Activated CD4-positive, alpha-beta memory T cell treated with anti-CD3 and anti-CD28 coated beads for 36 hours (primary cell): ENCODE data around the gene UMODL1. TPM values are rescaled to one million over a fixed set of nuclear protein-coding genes. Genes with fewer than 3 reads are reported as not detected.
"Not testable (repeated sequence)": the region's sequence is repeated elsewhere in the genome, so short reads cannot be mapped to it uniquely, and the experiment has no call there.

ENCODE experiments used
- CTCF ChIA-PET: fragments of 350-600 bp; sonication (Branson Sonifier 250); formaldehyde crosslinking; loops from one replicate; lab custom pipeline; 2021; ENCODE audit warnings: antibody characterized with exemption, inconsistent platforms; lab: Charles Lee
- POLR2A ChIA-PET: fragments of 350-600 bp; sonication (Branson Sonifier 250); formaldehyde crosslinking; loops from one replicate; lab custom pipeline; 2021; ENCODE audit warnings: antibody characterized with exemption; lab: Charles Lee
- DNase-seq: peaks from one replicate; pipeline ENCODE4 v3.0.0-alpha.2; 2020
- H3K27ac Mint-ChIP-seq: one replicate; pipeline ENCODE4 v1.8.0; 2021; ENCODE audit warnings: mixed read lengths
- H3K27me3 Mint-ChIP-seq: one replicate; pipeline ENCODE4 v1.8.0; 2021; ENCODE audit warnings: mixed read lengths
- H3K36me3 Mint-ChIP-seq: one replicate; pipeline ENCODE4 v1.8.0; 2021; ENCODE audit warnings: mixed read lengths
- H3K4me1 Mint-ChIP-seq: one replicate; pipeline ENCODE4 v1.8.0; 2021; ENCODE audit warnings: low read depth, mixed read lengths
- H3K4me3 Mint-ChIP-seq: one replicate; pipeline ENCODE4 v1.8.0; 2021; ENCODE audit warnings: mild to moderate bottlenecking, mixed read lengths
- H3K9me3 Mint-ChIP-seq: one replicate; pipeline ENCODE4 v1.8.0; 2021; ENCODE audit warnings: mixed read lengths
- intact Hi-C: fragments of 100-400 bp; cut with micrococcal nuclease; formaldehyde crosslinking; loops from one replicate; pipeline ENCODE4 v1.15.1; 2023
- total RNA-seq, 2 experiments: library from RNA; stranded (reverse); gene quantifications; one replicate each; pipeline ENCODE4 v1.2.3, GENCODE V29; 2021

UMODL1 gene
- total RNA-seq, 2 experiments from 2014 or later, result not detected

DNA sequence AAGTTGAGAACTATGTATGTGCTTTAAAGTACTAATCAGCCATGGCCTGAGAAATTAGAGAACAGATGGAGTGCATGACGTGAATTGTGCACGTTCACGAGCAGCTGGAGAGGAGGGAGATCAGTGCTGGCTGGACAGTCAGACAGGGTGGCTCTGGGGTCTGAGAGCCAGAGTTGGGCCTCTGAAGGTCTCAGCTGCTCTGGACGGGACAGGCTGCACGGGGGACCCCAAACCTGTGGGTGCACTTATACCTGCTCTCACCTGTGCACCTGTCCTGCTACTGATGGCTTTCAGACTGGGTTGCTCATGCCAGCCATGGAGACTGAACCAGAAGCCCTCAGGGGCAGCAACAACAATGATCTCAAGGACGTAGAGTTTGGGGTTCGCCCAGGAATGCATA lies 43.5 kb downstream of the UMODL1 start:
- no peak overlapping the region for H3K27ac Mint-ChIP-seq
- intact Hi-C loops, result loop anchor here (10.0 kb wide), 1 partner anchor 140 kb away; no protein-coding TSS in a partner anchor
- H3K36me3 Mint-ChIP-seq, result no peaks in the 10 kb centered on the region
- peaks cover 11% of the 10 kb centered on the region for H3K4me1 Mint-ChIP-seq
- ChIA-PET POLR2A (no interaction called here), CTCF (interaction anchor here (1.1 kb wide), 1 partner anchor 298 kb away, joined by 3 read pairs; no protein-coding TSS in a partner anchor)
- no peaks in the 10 kb centered on the region for H3K9me3 Mint-ChIP-seq
- DNase-seq, result no peak
- H3K27me3 Mint-ChIP-seq, result peaks cover 26% of the 10 kb centered on the region
- H3K4me3 Mint-ChIP-seq, result no peak overlapping the region

DNA sequence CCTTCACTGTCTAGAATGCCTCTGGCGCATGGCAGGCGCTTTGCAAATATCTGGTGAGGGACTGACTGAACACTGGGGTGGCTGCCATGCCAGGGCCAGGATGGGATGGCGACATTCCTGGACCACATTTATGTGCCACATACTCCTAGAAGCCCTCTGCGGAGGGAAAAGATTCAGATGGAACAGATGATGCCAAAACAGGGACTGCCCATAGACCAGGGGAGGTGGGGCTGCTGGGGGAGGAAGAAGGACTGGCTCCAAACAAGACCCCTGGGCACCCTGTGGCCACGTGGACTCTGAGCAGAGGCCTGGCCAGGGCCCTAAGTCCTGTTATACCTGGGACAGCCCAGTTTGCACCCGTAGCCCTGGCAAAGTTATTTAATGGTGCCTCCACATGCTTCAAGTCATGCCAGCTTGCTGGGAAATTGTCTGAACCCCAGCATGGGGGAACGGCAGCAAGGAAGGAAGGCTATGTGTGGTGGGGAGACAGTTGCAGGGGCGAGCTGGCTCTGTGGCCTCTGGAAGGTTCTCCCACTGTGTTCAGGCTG lies 44.1 kb downstream of the UMODL1 start:
- H3K9me3 Mint-ChIP-seq, result no peaks in the 10 kb centered on the region
- ChIA-PET POLR2A (interaction anchor here (1.1 kb wide), 1 partner anchor 235 kb away, joined by 3 read pairs; no protein-coding TSS in a partner anchor), CTCF (interaction anchor here (3.8 to 4.2 kb wide), 2 partner anchors 8 to 12 kb away, joined by 29 to 44 read pairs; no protein-coding TSS in a partner anchor)
- intact Hi-C loops, result loop anchor here (10.0 kb wide), 1 partner anchor 140 kb away; no protein-coding TSS in a partner anchor
- H3K36me3 Mint-ChIP-seq, result no peaks in the 10 kb centered on the region
- peaks cover 29% of the 10 kb centered on the region for H3K27me3 Mint-ChIP-seq
- peaks cover 11% of the 10 kb centered on the region for H3K4me1 Mint-ChIP-seq
- no peak for DNase-seq
- H3K27ac Mint-ChIP-seq, result no peak overlapping the region
- H3K4me3 Mint-ChIP-seq, result no peak overlapping the region

DNA sequence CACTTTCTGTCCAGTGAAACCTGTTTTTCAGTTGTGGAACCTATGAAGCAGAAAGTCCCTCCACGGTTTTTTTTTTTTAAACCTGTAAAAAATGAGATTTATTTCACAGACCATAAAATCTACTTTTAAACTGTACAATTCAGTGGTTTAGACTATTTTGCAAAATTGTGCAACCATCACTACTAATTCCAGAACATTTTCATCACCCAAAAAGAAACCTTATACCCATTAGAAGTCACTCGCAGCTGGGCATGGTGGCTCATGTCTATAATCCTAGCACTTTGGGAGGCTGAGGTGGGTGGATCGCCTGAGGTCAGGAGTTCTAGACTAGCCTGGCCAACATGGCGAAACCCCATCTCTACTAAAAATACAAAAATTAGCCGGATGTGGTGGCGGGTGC lies 45.4 kb downstream of the UMODL1 start:
- H3K4me3 Mint-ChIP-seq, result not testable (repeated sequence)

DNA sequence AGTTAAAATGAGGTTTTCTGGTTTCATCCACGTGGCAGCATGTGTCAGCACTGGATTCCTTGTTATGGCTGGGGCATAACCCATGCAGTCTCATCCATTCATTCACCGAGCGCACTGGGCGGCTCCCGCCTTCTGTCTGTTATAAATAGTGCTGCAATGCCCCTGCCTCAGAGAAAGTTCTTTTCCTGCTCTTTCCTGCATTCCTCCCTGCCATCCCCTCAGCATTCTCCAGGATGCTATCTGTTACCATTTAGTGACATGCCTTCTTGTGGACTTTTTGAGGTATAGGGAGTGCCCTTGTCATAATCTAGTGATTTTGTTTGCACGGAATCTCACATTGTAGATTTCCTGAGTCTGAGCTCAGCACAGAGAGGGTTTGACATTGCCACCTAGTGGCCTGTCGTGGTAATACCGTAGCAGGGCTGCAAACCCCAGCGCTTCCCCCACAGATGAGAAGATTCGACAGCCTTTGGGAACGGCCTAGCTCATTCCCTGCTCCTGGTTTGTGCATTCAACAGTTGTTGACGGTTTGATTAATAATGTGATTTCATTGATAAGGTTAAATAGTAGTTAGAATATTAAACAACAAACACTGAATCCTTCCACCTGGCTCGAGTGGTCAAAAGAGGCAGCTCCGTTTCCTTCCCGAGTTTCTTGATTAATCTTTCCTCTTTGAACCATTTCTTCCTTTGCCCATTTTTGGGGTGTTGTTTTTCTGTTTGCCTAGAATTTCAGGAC lies 46.3 kb downstream of the UMODL1 start:
- H3K27ac Mint-ChIP-seq, result no peak overlapping the region
- H3K36me3 Mint-ChIP-seq, result no peaks in the 10 kb centered on the region
- H3K4me1 Mint-ChIP-seq, result peaks cover 11% of the 10 kb centered on the region
- peaks cover 51% of the 10 kb centered on the region for H3K27me3 Mint-ChIP-seq
- ChIA-PET POLR2A (interaction anchor here (1.3 kb wide), 1 partner anchor 238 kb away, joined by 4 read pairs; the partner anchor contains the start of gene PRDM15), CTCF (interaction anchor here (0.6 to 5.3 kb wide), 47 partner anchors 10 to 835 kb away, joined by 3 to 70 read pairs (median 4); no protein-coding TSS in a partner anchor)
- H3K9me3 Mint-ChIP-seq, result no peaks in the 10 kb centered on the region
- H3K4me3 Mint-ChIP-seq, result no peak overlapping the region
- DNase-seq, result peak; percentile 82
- intact Hi-C loops, result loop anchor here (1.0 to 10.0 kb wide), 4 partner anchors 115 to 505 kb away; no protein-coding TSS in a partner anchor

More for the DNA sequence above, 45.4 kb downstream of the UMODL1 start:
- not testable (repeated sequence) for H3K9me3 Mint-ChIP-seq, H3K27ac Mint-ChIP-seq, H3K36me3 Mint-ChIP-seq, DNase-seq
- intact Hi-C loops, result loop anchor here (2.0 to 10.0 kb wide), 2 partner anchors 114 to 142 kb away; no protein-coding TSS in a partner anchor
- ChIA-PET POLR2A (interaction anchor here (0.8 kb wide), 1 partner anchor 11 kb away, joined by 3 read pairs; no protein-coding TSS in a partner anchor), CTCF (interaction anchor here (0.7 to 5.3 kb wide), 22 partner anchors 9 to 834 kb away, joined by 3 to 70 read pairs (median 7); no protein-coding TSS in a partner anchor)
- H3K27me3 Mint-ChIP-seq, result peaks cover 42% of the 10 kb centered on the region
- H3K4me1 Mint-ChIP-seq, result peaks cover 11% of the 10 kb centered on the region

DNA sequence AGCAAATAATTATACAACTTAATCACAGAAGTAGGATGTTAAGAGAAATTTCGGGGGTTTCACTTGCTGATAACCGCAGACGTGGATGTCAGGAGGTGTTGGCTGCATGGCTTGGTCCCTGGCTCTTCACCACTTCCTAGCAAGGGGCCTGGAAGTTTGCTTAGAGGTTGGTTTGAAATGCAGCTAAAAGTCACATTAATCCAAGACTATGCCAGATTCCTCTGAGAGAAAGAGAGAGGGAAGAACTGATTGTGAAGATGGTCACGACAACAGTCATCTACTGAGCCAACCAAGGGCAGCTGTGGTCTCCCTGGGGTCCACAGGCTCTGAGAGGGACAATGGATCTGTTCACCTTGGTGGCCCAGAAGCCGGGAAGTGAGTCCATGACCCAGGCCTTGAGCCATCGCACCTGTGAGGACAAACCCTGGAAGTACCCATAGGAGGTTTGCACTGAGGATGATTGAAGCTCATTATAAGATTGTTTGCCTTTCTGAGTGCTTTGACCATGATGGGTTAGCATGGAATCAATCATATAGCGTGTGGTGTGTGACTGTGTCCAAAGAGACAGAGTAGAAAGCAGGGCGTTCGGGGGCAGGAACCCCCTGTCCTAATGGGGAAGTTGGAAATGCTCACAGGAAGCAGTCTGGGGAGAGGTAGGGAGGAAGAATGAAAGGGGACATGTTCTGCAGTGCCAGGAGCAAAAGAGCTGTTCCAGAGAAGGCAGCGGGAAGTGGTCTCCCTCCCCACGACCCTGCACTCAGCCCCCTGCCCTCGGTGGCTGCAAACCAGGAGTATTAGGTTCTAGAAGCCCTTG lies 47.1 kb downstream of the UMODL1 start:
- intact Hi-C loops, result loop anchor here (1.0 to 10.0 kb wide), 4 partner anchors 115 to 506 kb away; no protein-coding TSS in a partner anchor
- peaks cover 57% of the 10 kb centered on the region for H3K27me3 Mint-ChIP-seq

DNA sequence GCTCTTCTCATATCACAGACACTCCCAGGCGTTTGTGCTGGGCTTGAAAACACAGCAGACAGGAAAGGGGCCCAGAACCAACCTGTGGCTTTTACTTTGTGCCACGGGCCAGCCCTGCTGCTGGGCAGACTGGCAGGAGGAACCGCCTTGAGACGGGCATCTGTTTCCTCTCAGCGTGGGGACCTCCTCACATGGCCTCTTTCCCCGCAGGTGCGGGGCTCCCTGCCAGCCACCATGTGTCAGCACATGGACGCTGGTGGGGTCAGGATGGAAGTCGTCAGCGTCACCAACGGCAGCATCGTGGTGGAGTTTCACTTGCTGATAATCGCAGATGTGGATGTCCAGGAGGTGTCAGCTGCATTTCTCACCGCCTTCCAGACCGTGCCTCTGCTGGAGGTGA lies 47.8 kb downstream of the UMODL1 start:
- peaks cover 11% of the 10 kb centered on the region for H3K4me1 Mint-ChIP-seq

More for the DNA sequence above, 47.1 kb downstream of the UMODL1 start:
- POLR2A ChIA-PET, result interaction anchor here (1.3 kb wide), 1 partner anchor 239 kb away, joined by 4 read pairs; the partner anchor contains the start of gene PRDM15
- DNase-seq, result no peak
- CTCF ChIA-PET, result interaction anchor here (0.6 to 5.3 kb wide), 39 partner anchors 9 to 835 kb away, joined by 3 to 70 read pairs (median 4); no protein-coding TSS in a partner anchor
- Mint-ChIP-seq H3K4me1 (peaks cover 11% of the 10 kb centered on the region), H3K36me3 (no peaks in the 10 kb centered on the region), H3K4me3 (no peak overlapping the region), H3K9me3 (no peaks in the 10 kb centered on the region), H3K27ac (no peak overlapping the region)

DNA sequence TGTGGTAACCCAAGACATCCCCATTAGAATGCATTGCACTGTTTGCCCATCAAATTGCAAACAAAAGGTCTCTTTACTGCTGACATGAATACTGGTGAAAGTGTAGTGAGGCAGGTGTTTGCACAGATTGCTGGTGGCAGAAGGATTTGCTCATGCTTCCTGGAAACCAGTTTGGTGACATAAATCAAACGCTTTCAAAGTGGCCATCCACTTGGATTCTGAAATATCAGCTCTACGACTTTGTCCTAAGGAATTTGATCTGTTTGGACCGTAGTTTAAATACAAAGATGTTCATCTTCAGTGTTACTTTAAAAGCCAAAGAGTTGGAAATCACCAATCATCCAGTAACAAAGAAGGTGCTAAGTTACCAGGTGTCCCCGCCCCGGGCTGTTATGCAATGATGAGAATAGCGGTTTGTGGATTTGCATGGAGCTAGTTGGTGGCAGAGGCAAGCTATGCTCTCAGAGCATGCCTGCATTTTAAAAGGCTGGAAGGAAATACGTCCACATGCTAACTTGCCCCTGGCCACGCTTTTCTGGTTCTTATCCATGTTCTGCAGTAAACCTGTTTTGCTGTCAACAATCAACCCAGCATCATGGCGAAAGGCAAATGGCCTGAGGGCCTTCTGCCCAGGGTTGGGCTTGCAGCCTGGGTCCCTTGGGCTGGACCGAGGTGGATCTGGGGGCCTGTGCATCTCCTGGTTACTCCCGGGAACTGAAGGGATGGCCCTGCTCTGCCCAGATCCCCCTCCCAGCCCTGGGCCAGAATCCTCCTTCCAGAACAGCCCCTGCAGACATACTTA lies 49.2 kb downstream of the UMODL1 start:
- Mint-ChIP-seq H3K4me3 (no peak overlapping the region), H3K27me3 (peaks cover 70% of the 10 kb centered on the region), H3K9me3 (no peaks in the 10 kb centered on the region), H3K36me3 (no peaks in the 10 kb centered on the region), H3K4me1 (peaks cover 11% of the 10 kb centered on the region), H3K27ac (no peak overlapping the region)
- POLR2A ChIA-PET, result no interaction called here
- CTCF ChIA-PET, result interaction anchor here (0.7 to 5.3 kb wide), 3 partner anchors 12 to 303 kb away, joined by 3 to 70 read pairs (median 7); no protein-coding TSS in a partner anchor
- intact Hi-C loops, result no loop called here
- DNase-seq, result no peak

More for the DNA sequence above, 47.8 kb downstream of the UMODL1 start:
- H3K36me3 Mint-ChIP-seq, result no peaks in the 10 kb centered on the region
- peaks cover 60% of the 10 kb centered on the region for H3K27me3 Mint-ChIP-seq
- DNase-seq, result peak; percentile 24
- ChIA-PET CTCF (interaction anchor here (0.6 to 5.3 kb wide), 7 partner anchors 9 to 836 kb away, joined by 4 to 70 read pairs (median 16); no protein-coding TSS in a partner anchor), POLR2A (no interaction called here)
- no peak overlapping the region for H3K27ac Mint-ChIP-seq
- H3K9me3 Mint-ChIP-seq, result no peaks in the 10 kb centered on the region
- H3K4me3 Mint-ChIP-seq, result no peak overlapping the region
- intact Hi-C loops, result loop anchor here (10.0 kb wide), 1 partner anchor 144 kb away; no protein-coding TSS in a partner anchor

DNA sequence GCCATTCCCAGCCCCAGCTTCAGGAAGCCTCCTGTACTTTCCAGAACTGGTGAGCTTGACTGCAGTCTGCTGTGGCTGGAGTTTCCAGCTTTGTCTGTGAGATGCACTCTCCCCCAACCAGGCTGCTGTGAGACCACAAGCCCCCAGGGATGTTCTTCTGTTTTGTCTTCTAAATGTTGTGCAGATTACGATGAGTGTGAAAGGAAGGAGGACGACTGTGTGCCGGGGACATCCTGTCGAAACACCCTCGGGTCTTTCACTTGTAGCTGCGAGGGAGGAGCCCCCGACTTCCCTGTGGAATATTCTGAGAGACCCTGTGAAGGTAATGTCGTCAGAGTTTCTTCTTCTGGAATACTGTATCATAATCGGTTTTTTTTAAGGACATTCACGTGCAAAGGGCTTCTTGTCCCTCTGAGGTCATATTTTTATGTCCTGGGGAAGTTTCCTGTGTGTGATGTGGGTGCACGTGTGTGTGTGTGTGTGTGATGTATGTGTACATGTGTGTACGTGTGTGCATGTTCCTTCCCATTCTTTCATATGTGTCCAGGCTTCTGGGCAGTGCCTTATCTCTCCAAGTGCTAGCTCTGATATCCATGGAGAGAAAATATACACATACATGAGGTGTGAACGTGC lies 49.9 kb downstream of the UMODL1 start:
- POLR2A ChIA-PET, result no interaction called here

DNA sequence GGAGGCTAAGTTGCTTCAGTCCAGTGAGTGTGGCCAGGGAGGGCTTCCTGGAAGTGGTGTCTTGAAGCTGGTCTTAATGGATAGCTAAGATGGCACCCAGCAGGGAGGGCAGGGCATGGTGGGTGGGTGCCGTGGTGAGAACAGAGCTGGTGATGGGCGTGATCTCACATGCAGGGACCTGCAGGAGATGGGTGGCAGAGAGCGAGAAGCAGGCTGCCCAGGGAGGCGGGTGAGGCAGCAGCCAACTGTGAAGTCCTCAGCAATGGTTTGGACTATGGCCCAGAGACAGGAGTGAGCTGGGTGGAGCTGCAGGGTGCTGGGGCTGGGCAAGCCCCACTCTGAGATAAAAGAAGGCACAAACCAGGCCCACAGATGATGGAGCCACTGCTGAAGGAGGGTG lies 50.7 kb downstream of the UMODL1 start:
- ChIA-PET POLR2A (no interaction called here), CTCF (interaction anchor here (1.1 kb wide), 1 partner anchor 10 kb away, joined by 4 read pairs; no protein-coding TSS in a partner anchor)
- Mint-ChIP-seq H3K4me1 (peaks cover 11% of the 10 kb centered on the region), H3K27ac (no peak overlapping the region), H3K36me3 (no peaks in the 10 kb centered on the region), H3K27me3 (peaks cover 79% of the 10 kb centered on the region), H3K4me3 (no peak overlapping the region), H3K9me3 (no peaks in the 10 kb centered on the region)
- intact Hi-C loops, result no loop called here
- DNase-seq, result no peak

More for the DNA sequence above, 49.9 kb downstream of the UMODL1 start:
- CTCF ChIA-PET, result interaction anchor here (0.6 to 5.3 kb wide), 5 partner anchors 9 to 508 kb away, joined by 3 to 70 read pairs (median 4); no protein-coding TSS in a partner anchor
- Mint-ChIP-seq H3K4me3 (no peak overlapping the region), H3K9me3 (no peaks in the 10 kb centered on the region), H3K36me3 (no peaks in the 10 kb centered on the region), H3K27ac (no peak overlapping the region), H3K4me1 (peaks cover 11% of the 10 kb centered on the region), H3K27me3 (peaks cover 73% of the 10 kb centered on the region)
- intact Hi-C loops, result no loop called here
- no peak for DNase-seq

DNA sequence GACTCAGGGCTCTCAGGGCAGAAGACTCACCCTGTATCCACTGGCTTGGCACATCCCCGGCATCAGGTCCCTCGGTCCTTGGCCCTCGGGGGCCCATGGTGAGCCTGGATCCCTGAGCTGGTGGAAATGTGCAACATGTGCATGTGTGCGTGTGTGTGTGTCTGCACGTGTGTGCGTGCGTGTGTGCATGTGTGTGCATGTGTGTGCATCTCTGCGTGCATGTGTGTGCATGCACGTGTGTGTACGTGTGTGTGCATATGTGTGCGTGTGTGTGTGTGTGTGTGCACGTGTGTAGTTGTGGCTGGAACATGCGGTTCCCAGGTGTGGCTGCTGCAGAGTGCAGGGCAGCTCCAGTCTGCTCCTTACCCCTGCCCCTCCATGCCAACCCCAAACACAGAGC lies 51.3 kb downstream of the UMODL1 start:
- POLR2A ChIA-PET, result no interaction called here
- DNase-seq, result no peak
- intact Hi-C loops, result no loop called here
- CTCF ChIA-PET, result no interaction called here
- Mint-ChIP-seq H3K27me3 (peaks cover 77% of the 10 kb centered on the region), H3K27ac (no peak overlapping the region), H3K9me3 (no peaks in the 10 kb centered on the region), H3K4me3 (no peak overlapping the region), H3K36me3 (no peaks in the 10 kb centered on the region), H3K4me1 (peaks cover 6% of the 10 kb centered on the region)
